CD14-positive monocyte (primary cell): ENCODE measurements around the gene PPP1R15B. TPM values are rescaled to one million over a fixed set of nuclear protein-coding genes. Genes with fewer than 3 reads are reported as not detected.

Source experiments
- DNase-seq, 3 donors: peaks; one replicate each; pipeline ENCODE4 v3.0.0-alpha.2; 2011 to 2022
- H2AFZ ChIP-seq: 2 replicates; pipeline ENCODE4 v1.6.0; 2012; ENCODE audit warnings: mild to moderate bottlenecking, low read depth, low read length, inconsistent platforms; ENCODE audit not compliant: insufficient read depth, poor library complexity, severe bottlenecking
- H3K27ac ChIP-seq, 2 donors: 1 replicate in 1 of 2; 2 replicates in 1 of 2; pipeline ENCODE4 v1.5.1; 2012 to 2013; ENCODE audit warnings: low read length in 2 of 2, control low read depth in 1 of 2, inconsistent platforms in 1 of 2, low read depth in 1 of 2, mild to moderate bottlenecking in 1 of 2
- H3K27me3 ChIP-seq, 2 donors: one replicate each; pipeline versions ENCODE4 v1.6.0 to v1.6.1; 2011 to 2013; ENCODE audit warnings: low read length in 2 of 2; ENCODE audit not compliant: control insufficient read depth in 2 of 2, insufficient read depth in 2 of 2
- H3K36me3 ChIP-seq, 2 donors: replicated peaks in 1 of 2; 1 replicate in 1 of 2; 2 replicates in 1 of 2; pipeline versions ENCODE4 v1.5.1 to v1.6.1; 2012 to 2013; ENCODE audit warnings: low read length in 2 of 2, control low read depth in 1 of 2, inconsistent platforms in 1 of 2, mild to moderate bottlenecking in 1 of 2; ENCODE audit not compliant: insufficient read depth in 2 of 2, control insufficient read depth in 1 of 2
- H3K4me1 ChIP-seq, 2 donors: 1 replicate in 1 of 2; 2 replicates in 1 of 2; pipeline versions ENCODE4 v1.5.1 to v1.6.1; 2012 to 2013; ENCODE audit warnings: low read length in 2 of 2, control low read depth in 1 of 2, inconsistent platforms in 1 of 2, mild to moderate bottlenecking in 1 of 2, moderate library complexity in 1 of 2; ENCODE audit not compliant: insufficient read depth in 2 of 2, control insufficient read depth in 1 of 2
- H3K4me2 ChIP-seq: replicated peaks from 2 replicates; pipeline ENCODE3; 2012; ENCODE audit warnings: low read length, moderate library complexity, mild to moderate bottlenecking; ENCODE audit not compliant: poor library complexity, severe bottlenecking; ENCODE audit errors: extremely low read depth
- H3K4me3 ChIP-seq, 3 experiments: fragments of 200-600 bp in 1 of 3; sonication (generic) in 1 of 3; replicated peaks in 1 of 3; 1 replicate in 2 of 3; 2 replicates in 1 of 3; pipeline ENCODE4 v1.5.1; 2011 to 2013; ENCODE audit warnings: low read length in 3 of 3, mild to moderate bottlenecking in 3 of 3, control low read depth in 2 of 3, low read depth in 2 of 3, inconsistent platforms in 1 of 3, moderate library complexity in 1 of 3
- H3K79me2 ChIP-seq: 2 replicates; pipeline ENCODE4 v1.6.0; 2012; ENCODE audit warnings: mild to moderate bottlenecking, control low read depth, inconsistent platforms, low read length, moderate library complexity; ENCODE audit not compliant: insufficient read depth
- H3K9ac ChIP-seq: 2 replicates; pipeline ENCODE4 v1.6.0; 2017; ENCODE audit warnings: low read length, mild to moderate bottlenecking; ENCODE audit not compliant: insufficient read depth, poor library complexity, severe bottlenecking
- H3K9me3 ChIP-seq, 2 donors: replicated peaks in 1 of 2; 1 replicate in 1 of 2; 2 replicates in 1 of 2; pipeline versions ENCODE4 v1.5.1 to v1.6.1; 2012 to 2013; ENCODE audit warnings: low read length in 2 of 2, control low read depth in 1 of 2; ENCODE audit not compliant: control insufficient read depth in 1 of 2, insufficient read depth in 1 of 2
- H4K20me1 ChIP-seq: 2 replicates; pipeline ENCODE4 v1.6.0; 2012; ENCODE audit warnings: mild to moderate bottlenecking, low read length, control low read depth, moderate library complexity; ENCODE audit not compliant: insufficient read depth
- H3K27ac Mint-ChIP-seq, 7 donors: one replicate each; pipeline ENCODE4 v1.8.0; 2020; ENCODE audit warnings: mild to moderate bottlenecking in 7 of 7, mixed read lengths in 7 of 7, moderate library complexity in 6 of 7, inconsistent platforms in 2 of 7
- H3K27me3 Mint-ChIP-seq, 3 donors: one replicate each; pipeline ENCODE4 v1.8.0; 2021 to 2022; ENCODE audit warnings: low read depth in 3 of 3, mild to moderate bottlenecking in 3 of 3, mixed read lengths in 3 of 3, moderate library complexity in 3 of 3, inconsistent platforms in 1 of 3
- H3K36me3 Mint-ChIP-seq, 2 donors: one replicate each; pipeline ENCODE4 v1.8.0; 2020; ENCODE audit warnings: mixed read lengths in 2 of 2, inconsistent platforms in 1 of 2, mild to moderate bottlenecking in 1 of 2
- H3K4me1 Mint-ChIP-seq: one replicate; pipeline ENCODE4 v1.8.0; 2020; ENCODE audit warnings: mild to moderate bottlenecking, mixed read lengths
- H3K4me3 Mint-ChIP-seq, 2 donors: one replicate each; pipeline ENCODE4 v1.8.0; 2020; ENCODE audit warnings: mild to moderate bottlenecking in 2 of 2, mixed read lengths in 2 of 2, moderate library complexity in 1 of 2
- H3K9me3 Mint-ChIP-seq, 7 donors: one replicate each; pipeline ENCODE4 v1.8.0; 2020 to 2022; ENCODE audit warnings: mixed read lengths in 7 of 7, mild to moderate bottlenecking in 6 of 7, moderate library complexity in 6 of 7, inconsistent platforms in 2 of 7
- WGBS: methylation state at CpG from one replicate; pipeline ENCODE4 v1.1.5; 2013; ENCODE audit warnings: missing lambda C conversion rate; ENCODE audit not compliant: insufficient coverage; 5-methylcytosine and 5-hydroxymethylcytosine counted together
- intact Hi-C, 2 donors: fragments of 100-400 bp; cut with micrococcal nuclease; formaldehyde crosslinking; loops; one replicate each; pipeline versions ENCODE4 v1.15.0 to v1.15.1; 2023
- polyA plus RNA-seq, 3 donors: library from polyadenylated mRNA; depleted of rRNA in 1 of 3; unstranded in 2 of 3; stranded (reverse) in 1 of 3; fragments of 300-500 nt in 2 of 3; fragments of >200 nt in 1 of 3; fragmentation: Illumina TruSeq in 2 of 3; gene quantifications; 1 replicate in 2 of 3; 2 replicates in 1 of 3; pipeline ENCODE4 v1.2.3, GENCODE V29; 2012 to 2021
- TF ChIP-seq, protein P1 (sequence below): fragments of 200-600 bp; IDR thresholded peaks from one replicate; pipeline ENCODE4 v1.8.0; 2022; ENCODE audit warnings: antibody characterized with exemption, mild to moderate bottlenecking

PPP1R15B gene
- polyA plus RNA-seq, 3 donors: 31.1 to 117 (median 31.8) TPM

DNA sequence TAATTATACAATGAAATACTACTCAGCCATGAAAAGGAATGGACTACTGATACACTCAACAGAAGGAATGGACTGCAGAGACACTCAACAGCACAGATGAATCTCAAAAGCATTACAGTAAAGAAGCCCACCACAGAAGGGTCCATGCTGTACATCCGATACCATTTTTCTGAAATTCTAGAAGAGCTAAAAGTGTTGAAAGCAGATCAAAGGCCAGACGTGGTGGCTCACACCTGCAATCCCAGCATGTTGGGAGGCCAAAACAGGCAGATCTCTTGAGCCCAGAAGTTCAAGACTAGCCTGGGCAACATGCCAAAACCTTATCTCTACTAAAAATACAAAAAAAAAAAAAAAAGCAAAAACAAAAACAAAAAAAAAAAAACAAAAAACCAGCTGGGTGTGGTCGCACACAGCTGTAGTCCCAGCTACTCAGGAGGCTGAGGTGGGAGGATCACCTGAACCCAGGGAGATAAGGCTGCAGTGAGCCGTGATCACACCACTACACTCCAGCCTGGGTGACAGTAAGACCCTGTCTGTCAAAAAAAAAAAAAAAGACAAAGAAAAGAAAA lies 15.5 kb downstream of the PPP1R15B start:
- intact Hi-C loops: no loop called here
- Mint-ChIP-seq H3K36me3 (peaks cover 29 to 43% of the 10 kb centered on the region in 2 donors), H3K4me3 (no peak overlapping the region), H3K4me1 (no peaks in the 10 kb centered on the region), H3K27ac (no peak overlapping the region), H3K9me3 (peaks cover 0 to 3% (median 0%) of the 10 kb centered on the region in 7 donors), H3K27me3 (peaks cover 2 to 7% (median 4%) of the 10 kb centered on the region in 3 donors)
- H3K4me3 ChIP-seq: no peak overlapping the region
- H3K79me2 ChIP-seq: no peaks in the 10 kb centered on the region
- H3K4me1 ChIP-seq: no peaks in the 10 kb centered on the region
- H3K27ac ChIP-seq: no peak overlapping the region
- H3K36me3 ChIP-seq: peaks cover 23 to 44% of the 10 kb centered on the region in 2 donors
- WGBS: 70% methylated on average over 2 of the region's 4 CpGs
- H2AFZ ChIP-seq: no peak overlapping the region
- no peak overlapping the region for H3K4me2 ChIP-seq
- peaks cover 30% of the 10 kb centered on the region for H4K20me1 ChIP-seq
- no peak for DNase-seq
- TF ChIP-seq, protein P1, sequence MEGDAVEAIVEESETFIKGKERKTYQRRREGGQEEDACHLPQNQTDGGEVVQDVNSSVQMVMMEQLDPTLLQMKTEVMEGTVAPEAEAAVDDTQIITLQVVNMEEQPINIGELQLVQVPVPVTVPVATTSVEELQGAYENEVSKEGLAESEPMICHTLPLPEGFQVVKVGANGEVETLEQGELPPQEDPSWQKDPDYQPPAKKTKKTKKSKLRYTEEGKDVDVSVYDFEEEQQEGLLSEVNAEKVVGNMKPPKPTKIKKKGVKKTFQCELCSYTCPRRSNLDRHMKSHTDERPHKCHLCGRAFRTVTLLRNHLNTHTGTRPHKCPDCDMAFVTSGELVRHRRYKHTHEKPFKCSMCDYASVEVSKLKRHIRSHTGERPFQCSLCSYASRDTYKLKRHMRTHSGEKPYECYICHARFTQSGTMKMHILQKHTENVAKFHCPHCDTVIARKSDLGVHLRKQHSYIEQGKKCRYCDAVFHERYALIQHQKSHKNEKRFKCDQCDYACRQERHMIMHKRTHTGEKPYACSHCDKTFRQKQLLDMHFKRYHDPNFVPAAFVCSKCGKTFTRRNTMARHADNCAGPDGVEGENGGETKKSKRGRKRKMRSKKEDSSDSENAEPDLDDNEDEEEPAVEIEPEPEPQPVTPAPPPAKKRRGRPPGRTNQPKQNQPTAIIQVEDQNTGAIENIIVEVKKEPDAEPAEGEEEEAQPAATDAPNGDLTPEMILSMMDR: no peak
- no peaks in the 10 kb centered on the region for H3K9me3 ChIP-seq
- H3K27me3 ChIP-seq: no peaks in the 10 kb centered on the region
- H3K9ac ChIP-seq: no peak overlapping the region

DNA sequence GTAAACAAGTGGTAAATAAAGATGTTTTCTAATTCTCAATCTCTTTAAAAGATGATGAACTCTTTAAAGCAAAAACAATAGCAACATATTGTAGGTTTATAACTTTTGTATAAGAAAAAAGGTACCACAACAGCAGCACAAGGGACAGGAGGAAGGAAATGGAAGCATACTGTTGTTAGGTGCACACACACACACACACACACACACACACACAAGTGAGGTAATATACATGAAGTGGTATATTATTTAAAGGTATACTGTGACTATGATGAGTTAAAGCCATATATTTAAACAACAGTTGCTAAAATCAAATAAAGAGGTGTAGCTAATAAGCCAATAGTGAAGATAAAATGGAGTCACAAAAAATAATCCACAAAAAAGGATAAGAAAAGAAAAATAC lies 20.0 kb downstream of the PPP1R15B start:
- Histone ChIP-seq H3K27me3 (no peaks in the 10 kb centered on the region), H3K4me1 (no peaks in the 10 kb centered on the region), H3K9ac (no peak overlapping the region), H3K79me2 (no peaks in the 10 kb centered on the region), H3K36me3 (peaks cover 0 to under 1% of the 10 kb centered on the region in 2 donors), H3K4me3 (no peak overlapping the region), H2AFZ (no peak overlapping the region), H3K27ac (no peak overlapping the region), H3K9me3 (no peaks in the 10 kb centered on the region), H4K20me1 (no peaks in the 10 kb centered on the region), H3K4me2 (no peak overlapping the region)
- TF ChIP-seq, protein P1: no peak
- no peak overlapping the region for H3K27ac Mint-ChIP-seq
- peaks cover 2 to 7% (median 6%) of the 10 kb centered on the region in 3 donors for H3K27me3 Mint-ChIP-seq
- peaks cover 5 to 11% of the 10 kb centered on the region in 2 donors for H3K36me3 Mint-ChIP-seq
- H3K4me1 Mint-ChIP-seq: no peaks in the 10 kb centered on the region
- no peak overlapping the region for H3K4me3 Mint-ChIP-seq
- intact Hi-C loops: no loop called here
- no peaks in the 10 kb centered on the region for H3K9me3 Mint-ChIP-seq
- no peak for DNase-seq
